ENCODE results near the gene E2F3. TPM values are rescaled to one million over a fixed set of nuclear protein-coding genes. Genes with fewer than 3 reads are reported as not detected.

E2F3 gene
- 3.4 and 8.1 TPM in 2 replicates for total RNA-seq

GRCh38 chr6:20401205-20402091 is at the start of gene E2F3:
TSS of gene E2F3 (plus strand) at chr6:20401879. CDS start at chr6:20402233, 354 bp downstream.

DNA sequence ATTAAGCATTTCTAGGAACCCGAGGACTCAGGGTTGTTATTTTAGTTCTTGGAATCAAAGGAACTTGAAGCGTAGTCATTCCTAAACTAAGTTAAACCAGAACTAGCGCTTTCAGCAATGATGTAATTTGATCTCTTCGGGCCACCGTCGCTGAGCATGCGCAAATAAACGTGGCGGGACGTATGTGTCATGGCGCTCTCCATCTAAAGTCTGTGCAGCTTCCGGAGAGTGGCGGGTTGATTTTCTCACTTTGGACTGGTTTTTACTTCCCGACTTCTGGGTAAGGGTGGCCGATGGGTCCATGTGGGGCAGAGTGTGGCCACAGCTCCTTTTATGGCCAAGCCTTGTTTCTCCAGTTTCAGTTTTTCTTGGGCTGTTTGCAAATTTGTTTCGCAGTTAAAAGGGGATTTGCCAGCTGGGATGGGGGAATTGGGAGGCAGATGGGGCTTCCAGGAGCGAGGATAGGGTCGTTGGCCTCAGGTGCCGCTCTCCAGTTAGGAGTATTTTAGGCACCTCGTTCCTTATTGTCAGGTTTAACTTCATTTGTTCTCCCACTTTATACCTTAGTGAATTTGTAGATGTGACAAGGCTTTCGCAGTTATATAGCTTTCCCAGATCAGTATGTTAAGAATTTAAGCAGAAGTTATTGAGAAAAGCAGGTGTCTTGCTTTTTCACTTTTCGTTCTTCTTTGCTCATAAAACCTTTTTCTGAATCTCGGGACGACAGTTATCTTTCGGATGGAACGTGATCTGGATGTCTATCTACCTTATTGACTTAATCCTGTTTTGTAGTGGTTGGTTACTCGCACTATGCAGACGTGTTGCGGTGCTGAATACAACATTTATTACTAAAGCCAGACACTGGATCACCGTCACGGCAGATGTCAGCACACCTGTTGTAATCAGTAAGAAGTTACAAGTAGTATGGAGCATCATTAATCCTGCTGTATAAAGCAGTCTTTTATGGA is 132.9 kb downstream of the E2F3 start, which contains the start of gene CDKAL1:
TSS of gene CDKAL1 (plus strand) at position 163 of the 968 bp plus-strand sequence. CDS start 11,894 bp downstream, outside the sequence.

Other genes with a start within 250 kb of the E2F3 start
- 2.0 and 6.3 TPM in 2 replicates for gene MBOAT1, start 189.4 kb upstream of the E2F3 start, total RNA-seq
- gene CDKAL1, start 132.6 kb downstream of the E2F3 start, total RNA-seq: 16.6 and 19.4 TPM in 2 replicates

All from regular cardiac myocyte (primary cell).